GM12874 (cell line): ENCODE data around the gene NAP1L4.

ENCODE experiments used
- CTCF ChIP-seq: IDR thresholded peaks from 2 replicates; pipeline ENCODE4 v1.5.1; 2011; ENCODE audit warnings: low read depth, mild to moderate bottlenecking, control low read depth, low read length, moderate library complexity; ENCODE audit not compliant: insufficient read depth

Gene NAP1L4

GRCh38 chr11:2916892-2917645 is 75.1 kb downstream of the NAP1L4 start:
- no peak for TF ChIP-seq CTCF

- no peak for TF ChIP-seq CTCF
These were observed 75.8 kb downstream of the NAP1L4 start for GRCh38 chr11:2916114-2916891.

DNA sequence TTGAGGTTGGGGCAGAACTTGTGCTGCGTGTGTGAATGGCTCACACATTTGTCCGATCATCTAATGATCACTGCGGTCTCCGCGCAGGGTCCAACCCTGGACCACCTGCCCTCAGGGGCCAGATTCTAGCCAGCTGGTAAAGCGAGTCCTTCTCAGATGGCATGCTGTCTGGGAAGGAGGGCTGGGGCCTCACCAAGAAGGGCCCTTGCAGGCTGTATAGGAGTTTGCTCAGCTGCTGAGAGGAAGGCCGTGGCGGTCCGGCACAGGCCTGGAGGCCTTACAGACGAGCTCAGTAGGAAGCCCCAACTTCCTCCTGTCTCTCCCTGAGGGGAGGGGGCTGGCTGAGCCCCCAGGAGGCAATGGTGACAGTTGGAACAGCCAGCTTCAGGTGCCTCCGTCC is 76.7 kb downstream of the NAP1L4 start:
- no peak for TF ChIP-seq CTCF

- no peak for TF ChIP-seq CTCF
These were observed 77.5 kb downstream of the NAP1L4 start for GRCh38 chr11:2914455-2915195.

DNA sequence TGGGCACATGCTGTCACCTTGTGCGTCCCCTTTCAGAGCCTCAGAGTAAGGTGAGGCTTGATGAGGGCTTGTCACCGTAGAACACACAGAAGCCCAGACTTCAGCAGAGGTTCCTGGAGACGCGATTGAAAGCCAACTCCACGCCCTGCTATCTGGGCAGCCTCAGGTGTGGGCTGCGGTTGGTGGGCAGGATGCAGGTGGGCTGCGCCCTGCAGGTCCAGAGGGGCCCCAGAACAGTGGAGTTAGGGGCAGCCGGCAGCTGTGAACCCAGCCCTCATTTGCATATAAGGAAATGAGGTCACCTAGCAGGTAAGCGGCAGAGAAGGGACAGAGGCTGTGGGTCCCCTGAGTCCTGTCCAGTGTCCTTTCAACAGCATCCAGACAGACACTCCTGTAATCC is 78.4 kb downstream of the NAP1L4 start:
- TF ChIP-seq CTCF = no peak

GRCh38 chr11:2913019-2913431 is 79.1 kb downstream of the NAP1L4 start:
- no peak for TF ChIP-seq CTCF

- TF ChIP-seq CTCF = no peak
These were observed 79.6 kb downstream of the NAP1L4 start for GRCh38 chr11:2912498-2912897.
